ENCODE results near the gene TMPRSS9. TPM values are rescaled to one million over a fixed set of nuclear protein-coding genes. Genes with fewer than 3 reads are reported as not detected.

TMPRSS9 gene
- total RNA-seq, 4 donors from 2014 or later = 0.54 to 2.5 (median 0.85) TPM; not detected in 1

- H3K36me3 ChIP-seq = peaks cover 0 to 32% (median 0%) of the 10 kb centered on the region in 3 donors
- no peak for DNase-seq
These were observed 81.2 kb downstream of the TMPRSS9 start for GRCh38 chr19:2441096-2441752.

GRCh38 chr19:2443116-2443784 lies 83.2 kb downstream of the TMPRSS9 start:
- peaks cover 0 to 18% (median 0%) of the 10 kb centered on the region in 3 donors for H3K36me3 ChIP-seq
- no peak for TF ChIP-seq POLR2A (IDR thresholded peaks at IDR 0.05)
- TF ChIP-seq CTCF (IDR thresholded peaks at IDR 0.05) = no peak
- H3K27ac ChIP-seq = no peak overlapping the region
- no peaks in the 10 kb centered on the region for H3K9me3 ChIP-seq
- H3K27me3 ChIP-seq = no peaks in the 10 kb centered on the region
- no peak overlapping the region for H3K4me3 ChIP-seq
- no peak for DNase-seq
- H3K4me1 ChIP-seq = no peaks in the 10 kb centered on the region

More at GRCh38 chr19:2441096-2441752, 81.2 kb downstream of the TMPRSS9 start:
- Histone ChIP-seq H3K27ac (no peak overlapping the region), H3K4me1 (no peaks in the 10 kb centered on the region), H3K27me3 (no peaks in the 10 kb centered on the region), H3K9me3 (no peaks in the 10 kb centered on the region), H3K4me3 (no peak overlapping the region)
- TF ChIP-seq POLR2A (IDR thresholded peaks at IDR 0.05) (no peak), CTCF (IDR thresholded peaks at IDR 0.05) (no peak)

GRCh38 chr19:2443785-2444182 lies 83.7 kb downstream of the TMPRSS9 start:
- no peak for DNase-seq
- no peaks in the 10 kb centered on the region for H3K4me1 ChIP-seq
- TF ChIP-seq POLR2A (IDR thresholded peaks at IDR 0.05) = no peak
- peaks cover 0 to 18% (median 0%) of the 10 kb centered on the region in 3 donors for H3K36me3 ChIP-seq
- no peaks in the 10 kb centered on the region for H3K9me3 ChIP-seq
- H3K4me3 ChIP-seq = no peak overlapping the region
- H3K27me3 ChIP-seq = no peaks in the 10 kb centered on the region
- no peak overlapping the region for H3K27ac ChIP-seq

- Histone ChIP-seq H3K4me3 (no peak overlapping the region), H3K4me1 (no peaks in the 10 kb centered on the region), H3K27ac (no peak overlapping the region), H3K9me3 (no peaks in the 10 kb centered on the region), H3K27me3 (no peaks in the 10 kb centered on the region), H3K36me3 (peaks cover 0 to 18% (median 0%) of the 10 kb centered on the region in 3 donors)
- TF ChIP-seq POLR2A (IDR thresholded peaks at IDR 0.05) (no peak), CTCF (IDR thresholded peaks at IDR 0.05) (no peak)
- DNase-seq = no peak
These were observed 84.4 kb downstream of the TMPRSS9 start for GRCh38 chr19:2444251-2445002.

GRCh38 chr19:2446381-2446780 lies 86.3 kb downstream of the TMPRSS9 start:
- Histone ChIP-seq H3K27ac (peak overlapping the region in 1 of 4 donors; percentile 52), H3K36me3 (peaks cover 0 to 15% (median 0%) of the 10 kb centered on the region in 3 donors), H3K4me1 (no peaks in the 10 kb centered on the region), H3K27me3 (no peaks in the 10 kb centered on the region), H3K4me3 (no peak overlapping the region), H3K9me3 (no peaks in the 10 kb centered on the region)
- DNase-seq = peak in 2 of 3 donors; percentile 54 to 56
- TF ChIP-seq POLR2A (IDR thresholded peaks at IDR 0.05) (no peak), CTCF (IDR thresholded peaks at IDR 0.05) (no peak)

- H3K36me3 ChIP-seq = no peaks in the 10 kb centered on the region
- H3K27me3 ChIP-seq = no peaks in the 10 kb centered on the region
- no peaks in the 10 kb centered on the region for H3K9me3 ChIP-seq
- DNase-seq = no peak
- H3K4me1 ChIP-seq = no peaks in the 10 kb centered on the region
- no peak overlapping the region for H3K4me3 ChIP-seq
- TF ChIP-seq POLR2A (IDR thresholded peaks at IDR 0.05) = no peak
- no peak for TF ChIP-seq CTCF (IDR thresholded peaks at IDR 0.05)
- no peak overlapping the region for H3K27ac ChIP-seq
These were observed 89.0 kb downstream of the TMPRSS9 start for GRCh38 chr19:2449019-2449418.

All from Peyer's patch (tissue), 4 donors.